CD14-positive monocyte (primary cell): ENCODE results near the gene ARHGAP44. TPM values are rescaled to one million over a fixed set of nuclear protein-coding genes. Genes with fewer than 3 reads are reported as not detected.

ENCODE experiments used
- DNase-seq, 3 donors: peaks; one replicate each; pipeline ENCODE4 v3.0.0-alpha.2; 2011 to 2022
- H2AFZ ChIP-seq: 2 replicates; pipeline ENCODE4 v1.6.0; 2012; ENCODE audit warnings: mild to moderate bottlenecking, low read depth, low read length, inconsistent platforms; ENCODE audit not compliant: insufficient read depth, poor library complexity, severe bottlenecking
- H3K27ac ChIP-seq, 2 donors: 1 replicate in 1 of 2; 2 replicates in 1 of 2; pipeline ENCODE4 v1.5.1; 2012 to 2013; ENCODE audit warnings: low read length in 2 of 2, control low read depth in 1 of 2, inconsistent platforms in 1 of 2, low read depth in 1 of 2, mild to moderate bottlenecking in 1 of 2
- H3K27me3 ChIP-seq, 2 donors: one replicate each; pipeline versions ENCODE4 v1.6.0 to v1.6.1; 2011 to 2013; ENCODE audit warnings: low read length in 2 of 2; ENCODE audit not compliant: control insufficient read depth in 2 of 2, insufficient read depth in 2 of 2
- H3K36me3 ChIP-seq, 2 donors: replicated peaks in 1 of 2; 1 replicate in 1 of 2; 2 replicates in 1 of 2; pipeline versions ENCODE4 v1.5.1 to v1.6.1; 2012 to 2013; ENCODE audit warnings: low read length in 2 of 2, control low read depth in 1 of 2, inconsistent platforms in 1 of 2, mild to moderate bottlenecking in 1 of 2; ENCODE audit not compliant: insufficient read depth in 2 of 2, control insufficient read depth in 1 of 2
- H3K4me1 ChIP-seq, 2 donors: 1 replicate in 1 of 2; 2 replicates in 1 of 2; pipeline versions ENCODE4 v1.5.1 to v1.6.1; 2012 to 2013; ENCODE audit warnings: low read length in 2 of 2, control low read depth in 1 of 2, inconsistent platforms in 1 of 2, mild to moderate bottlenecking in 1 of 2, moderate library complexity in 1 of 2; ENCODE audit not compliant: insufficient read depth in 2 of 2, control insufficient read depth in 1 of 2
- H3K4me2 ChIP-seq: replicated peaks from 2 replicates; pipeline ENCODE3; 2012; ENCODE audit warnings: low read length, moderate library complexity, mild to moderate bottlenecking; ENCODE audit not compliant: poor library complexity, severe bottlenecking; ENCODE audit errors: extremely low read depth
- H3K4me3 ChIP-seq, 3 experiments: fragments of 200-600 bp in 1 of 3; sonication (generic) in 1 of 3; replicated peaks in 1 of 3; 1 replicate in 2 of 3; 2 replicates in 1 of 3; pipeline ENCODE4 v1.5.1; 2011 to 2013; ENCODE audit warnings: low read length in 3 of 3, mild to moderate bottlenecking in 3 of 3, control low read depth in 2 of 3, low read depth in 2 of 3, inconsistent platforms in 1 of 3, moderate library complexity in 1 of 3
- H3K79me2 ChIP-seq: 2 replicates; pipeline ENCODE4 v1.6.0; 2012; ENCODE audit warnings: mild to moderate bottlenecking, control low read depth, inconsistent platforms, low read length, moderate library complexity; ENCODE audit not compliant: insufficient read depth
- H3K9ac ChIP-seq: 2 replicates; pipeline ENCODE4 v1.6.0; 2017; ENCODE audit warnings: low read length, mild to moderate bottlenecking; ENCODE audit not compliant: insufficient read depth, poor library complexity, severe bottlenecking
- H3K9me3 ChIP-seq, 2 donors: replicated peaks in 1 of 2; 1 replicate in 1 of 2; 2 replicates in 1 of 2; pipeline versions ENCODE4 v1.5.1 to v1.6.1; 2012 to 2013; ENCODE audit warnings: low read length in 2 of 2, control low read depth in 1 of 2; ENCODE audit not compliant: control insufficient read depth in 1 of 2, insufficient read depth in 1 of 2
- H4K20me1 ChIP-seq: 2 replicates; pipeline ENCODE4 v1.6.0; 2012; ENCODE audit warnings: mild to moderate bottlenecking, low read length, control low read depth, moderate library complexity; ENCODE audit not compliant: insufficient read depth
- H3K27ac Mint-ChIP-seq, 7 donors: one replicate each; pipeline ENCODE4 v1.8.0; 2020; ENCODE audit warnings: mild to moderate bottlenecking in 7 of 7, mixed read lengths in 7 of 7, moderate library complexity in 6 of 7, inconsistent platforms in 2 of 7
- H3K27me3 Mint-ChIP-seq, 3 donors: one replicate each; pipeline ENCODE4 v1.8.0; 2021 to 2022; ENCODE audit warnings: low read depth in 3 of 3, mild to moderate bottlenecking in 3 of 3, mixed read lengths in 3 of 3, moderate library complexity in 3 of 3, inconsistent platforms in 1 of 3
- H3K36me3 Mint-ChIP-seq, 2 donors: one replicate each; pipeline ENCODE4 v1.8.0; 2020; ENCODE audit warnings: mixed read lengths in 2 of 2, inconsistent platforms in 1 of 2, mild to moderate bottlenecking in 1 of 2
- H3K4me1 Mint-ChIP-seq: one replicate; pipeline ENCODE4 v1.8.0; 2020; ENCODE audit warnings: mild to moderate bottlenecking, mixed read lengths
- H3K4me3 Mint-ChIP-seq, 2 donors: one replicate each; pipeline ENCODE4 v1.8.0; 2020; ENCODE audit warnings: mild to moderate bottlenecking in 2 of 2, mixed read lengths in 2 of 2, moderate library complexity in 1 of 2
- H3K9me3 Mint-ChIP-seq, 7 donors: one replicate each; pipeline ENCODE4 v1.8.0; 2020 to 2022; ENCODE audit warnings: mixed read lengths in 7 of 7, mild to moderate bottlenecking in 6 of 7, moderate library complexity in 6 of 7, inconsistent platforms in 2 of 7
- WGBS: methylation state at CpG from one replicate; pipeline ENCODE4 v1.1.5; 2013; ENCODE audit warnings: missing lambda C conversion rate; ENCODE audit not compliant: insufficient coverage; 5-methylcytosine and 5-hydroxymethylcytosine counted together
- intact Hi-C, 2 donors: fragments of 100-400 bp; cut with micrococcal nuclease; formaldehyde crosslinking; loops; one replicate each; pipeline versions ENCODE4 v1.15.0 to v1.15.1; 2023
- polyA plus RNA-seq, 3 donors: library from polyadenylated mRNA; depleted of rRNA in 1 of 3; unstranded in 2 of 3; stranded (reverse) in 1 of 3; fragments of 300-500 nt in 2 of 3; fragments of >200 nt in 1 of 3; fragmentation: Illumina TruSeq in 2 of 3; gene quantifications; 1 replicate in 2 of 3; 2 replicates in 1 of 3; pipeline ENCODE4 v1.2.3, GENCODE V29; 2012 to 2021
- TF ChIP-seq, protein P1 (sequence below): fragments of 200-600 bp; IDR thresholded peaks from one replicate; pipeline ENCODE4 v1.8.0; 2022; ENCODE audit warnings: antibody characterized with exemption, mild to moderate bottlenecking

The ARHGAP44 gene
- polyA plus RNA-seq, 3 donors = not detected

DNA sequence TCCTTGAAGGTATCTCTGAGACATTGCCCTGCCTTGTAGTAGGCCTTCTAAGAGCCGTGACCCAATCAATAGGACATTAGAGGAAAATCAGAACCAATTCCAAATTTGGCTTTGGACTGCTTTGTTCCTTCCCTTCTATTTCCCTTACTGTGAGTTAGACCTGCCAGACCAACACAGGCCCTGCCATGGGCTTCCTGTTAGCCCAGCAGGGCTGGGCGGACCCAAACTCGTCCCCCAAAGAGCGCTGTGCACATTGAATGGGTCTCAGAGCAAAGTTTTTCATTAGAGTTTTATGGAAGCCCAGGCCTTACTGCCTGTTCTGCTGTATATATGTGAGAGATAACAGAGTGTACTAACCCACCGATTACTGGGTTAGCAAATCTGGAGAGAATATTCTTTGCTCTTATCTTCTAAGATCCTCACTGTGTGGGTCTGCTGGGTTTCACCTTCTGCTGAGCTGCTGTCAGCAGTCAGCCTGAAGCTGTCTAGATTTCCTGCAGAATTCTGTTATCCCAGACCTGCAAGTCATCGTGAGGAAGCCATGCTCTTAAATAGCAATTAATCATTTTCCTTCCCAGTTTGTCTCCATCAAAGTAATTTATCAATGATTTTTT, 5.7 kb downstream of the ARHGAP44 start:
- H3K36me3 ChIP-seq = no peaks in the 10 kb centered on the region
- peaks cover 0 to 5% of the 10 kb centered on the region in 2 donors for H3K9me3 ChIP-seq
- Mint-ChIP-seq H3K27ac (no peak overlapping the region), H3K27me3 (peaks cover 16 to 17% (median 17%) of the 10 kb centered on the region in 3 donors), H3K4me1 (peaks cover 4% of the 10 kb centered on the region), H3K9me3 (peaks cover 0 to 7% (median 5%) of the 10 kb centered on the region in 7 donors), H3K36me3 (peaks cover 0 to 3% of the 10 kb centered on the region in 2 donors), H3K4me3 (no peak overlapping the region)
- H3K4me2 ChIP-seq = no peak overlapping the region
- no peak overlapping the region for H3K27ac ChIP-seq
- no peak overlapping the region for H3K9ac ChIP-seq
- H2AFZ ChIP-seq = no peak overlapping the region
- no peak overlapping the region for H3K4me3 ChIP-seq
- H3K4me1 ChIP-seq = no peaks in the 10 kb centered on the region
- intact Hi-C loops = no loop called here
- 55% methylated on average over 2 of the region's 6 CpGs for WGBS
- TF ChIP-seq, protein P1, sequence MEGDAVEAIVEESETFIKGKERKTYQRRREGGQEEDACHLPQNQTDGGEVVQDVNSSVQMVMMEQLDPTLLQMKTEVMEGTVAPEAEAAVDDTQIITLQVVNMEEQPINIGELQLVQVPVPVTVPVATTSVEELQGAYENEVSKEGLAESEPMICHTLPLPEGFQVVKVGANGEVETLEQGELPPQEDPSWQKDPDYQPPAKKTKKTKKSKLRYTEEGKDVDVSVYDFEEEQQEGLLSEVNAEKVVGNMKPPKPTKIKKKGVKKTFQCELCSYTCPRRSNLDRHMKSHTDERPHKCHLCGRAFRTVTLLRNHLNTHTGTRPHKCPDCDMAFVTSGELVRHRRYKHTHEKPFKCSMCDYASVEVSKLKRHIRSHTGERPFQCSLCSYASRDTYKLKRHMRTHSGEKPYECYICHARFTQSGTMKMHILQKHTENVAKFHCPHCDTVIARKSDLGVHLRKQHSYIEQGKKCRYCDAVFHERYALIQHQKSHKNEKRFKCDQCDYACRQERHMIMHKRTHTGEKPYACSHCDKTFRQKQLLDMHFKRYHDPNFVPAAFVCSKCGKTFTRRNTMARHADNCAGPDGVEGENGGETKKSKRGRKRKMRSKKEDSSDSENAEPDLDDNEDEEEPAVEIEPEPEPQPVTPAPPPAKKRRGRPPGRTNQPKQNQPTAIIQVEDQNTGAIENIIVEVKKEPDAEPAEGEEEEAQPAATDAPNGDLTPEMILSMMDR = no peak
- no peak for DNase-seq
- H3K79me2 ChIP-seq = no peaks in the 10 kb centered on the region
- H4K20me1 ChIP-seq = no peaks in the 10 kb centered on the region
- H3K27me3 ChIP-seq = peaks cover 6 to 11% of the 10 kb centered on the region in 2 donors

DNA sequence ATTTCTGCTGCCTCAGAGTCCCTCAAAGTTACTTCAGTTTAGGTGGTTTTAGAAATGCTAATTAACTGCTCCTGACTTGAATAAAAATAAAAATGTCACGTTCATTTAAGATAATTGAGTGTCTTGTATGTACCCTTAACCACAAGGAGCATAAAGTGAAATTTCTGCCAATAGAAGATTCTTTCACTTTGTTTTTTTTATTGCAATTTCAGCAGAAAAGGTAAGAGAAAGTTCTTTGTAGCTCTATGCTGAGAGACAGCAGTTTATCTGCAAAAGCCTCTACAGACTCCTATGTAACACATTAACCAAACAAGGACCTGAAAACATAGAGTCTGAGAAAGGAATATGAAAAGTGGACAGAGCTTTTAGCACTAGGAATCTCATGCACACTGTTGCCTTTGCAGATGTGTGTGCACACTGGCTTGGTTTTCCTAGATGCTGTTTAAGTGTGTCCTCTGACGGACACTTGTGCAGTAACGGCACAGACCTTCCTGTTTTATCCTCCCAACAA, 11.6 kb downstream of the ARHGAP44 start:
- Histone ChIP-seq H3K79me2 (no peaks in the 10 kb centered on the region), H3K4me1 (no peaks in the 10 kb centered on the region), H3K4me3 (no peak overlapping the region), H3K27ac (no peak overlapping the region), H3K36me3 (no peaks in the 10 kb centered on the region), H3K27me3 (no peaks in the 10 kb centered on the region), H3K9me3 (peaks cover 6 to 9% of the 10 kb centered on the region in 2 donors), H3K4me2 (no peak overlapping the region), H4K20me1 (no peaks in the 10 kb centered on the region), H3K9ac (no peak overlapping the region), H2AFZ (no peak overlapping the region)
- intact Hi-C loops = no loop called here
- H3K27ac Mint-ChIP-seq = no peak overlapping the region
- no peak overlapping the region for H3K4me3 Mint-ChIP-seq
- no CpG with 5 or more reads among the region's 3 CpGs for WGBS
- DNase-seq = no peak
- H3K4me1 Mint-ChIP-seq = no peaks in the 10 kb centered on the region
- TF ChIP-seq, protein P1 = no peak
- H3K27me3 Mint-ChIP-seq = peaks cover 0 to 2% (median 0%) of the 10 kb centered on the region in 3 donors
- no peaks in the 10 kb centered on the region for H3K36me3 Mint-ChIP-seq
- H3K9me3 Mint-ChIP-seq = peaks cover 0 to 11% (median 6%) of the 10 kb centered on the region in 7 donors
